T-helper 1 cell treated with Interleukin-12 subunit alpha and Interleukin-12 subunit beta and Interleukin-4 antibody, amounts not matched to agents 30 ng/mL and 1 ng/mL, for 36 hours (primary cell): Measurements from ENCODE around the gene C11orf65. TPM values are rescaled to one million over a fixed set of nuclear protein-coding genes. Genes with fewer than 3 reads are reported as not detected.

Experiments
- intact Hi-C: fragments of 100-400 bp; cut with micrococcal nuclease; formaldehyde crosslinking; loops from one replicate; pipeline ENCODE4 v1.15.1; 2024
- total RNA-seq: library from RNA; stranded (reverse); gene quantifications from 2 replicates; pipeline ENCODE4 v1.2.3, GENCODE V29; 2022

Gene C11orf65
- total RNA-seq, 1 donor from 2014 or later = 0.44 TPM

- intact Hi-C loops = no loop called here
Measured at GRCh38 chr11:108370990-108371389, 96.3 kb downstream of the C11orf65 start.

- intact Hi-C loops = no loop called here
Measured at GRCh38 chr11:108370315-108370714, 97.0 kb downstream of the C11orf65 start.

DNA sequence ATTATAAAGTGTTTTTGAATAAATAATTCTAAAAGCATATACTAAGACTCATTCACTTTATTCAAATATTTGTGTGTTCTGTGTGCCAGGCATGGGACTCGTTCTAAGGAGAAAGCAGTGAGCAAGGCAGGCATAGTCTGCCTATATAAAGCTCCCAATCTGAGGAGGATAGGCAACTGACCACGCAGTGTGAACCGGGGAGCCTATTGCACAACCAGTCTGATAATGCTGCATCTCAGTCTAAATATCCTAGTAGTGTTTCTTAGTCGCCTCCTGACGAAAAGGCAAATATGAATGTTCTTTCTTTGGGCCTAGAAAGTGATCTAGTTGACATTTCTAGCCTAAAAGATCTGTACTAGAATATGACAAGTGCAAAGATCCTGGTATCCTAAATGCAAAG lies 98.3 kb downstream of the C11orf65 start:
- intact Hi-C loops = no loop called here

DNA sequence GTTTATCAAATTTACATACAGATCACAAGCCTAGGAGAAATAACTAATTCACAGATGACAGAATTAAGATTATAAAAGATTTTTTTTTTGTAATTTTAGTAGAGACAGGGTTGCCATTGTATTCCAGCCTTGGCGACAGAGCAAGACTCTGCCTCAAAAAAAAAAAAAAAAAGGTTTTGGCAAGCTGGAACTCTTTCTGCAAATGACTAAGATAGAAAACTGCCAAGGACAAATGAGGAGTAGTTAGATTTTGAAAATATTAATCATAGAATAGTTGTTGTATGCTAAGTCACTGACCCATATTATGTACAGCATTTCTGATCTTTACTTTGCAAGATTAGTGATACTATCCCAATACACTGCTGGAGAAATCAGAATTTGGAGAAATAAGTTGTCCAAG lies 99.2 kb downstream of the C11orf65 start:
- intact Hi-C loops = no loop called here

GRCh38 chr11:108364159-108364558 lies 103.2 kb downstream of the C11orf65 start:
- intact Hi-C loops = no loop called here

DNA sequence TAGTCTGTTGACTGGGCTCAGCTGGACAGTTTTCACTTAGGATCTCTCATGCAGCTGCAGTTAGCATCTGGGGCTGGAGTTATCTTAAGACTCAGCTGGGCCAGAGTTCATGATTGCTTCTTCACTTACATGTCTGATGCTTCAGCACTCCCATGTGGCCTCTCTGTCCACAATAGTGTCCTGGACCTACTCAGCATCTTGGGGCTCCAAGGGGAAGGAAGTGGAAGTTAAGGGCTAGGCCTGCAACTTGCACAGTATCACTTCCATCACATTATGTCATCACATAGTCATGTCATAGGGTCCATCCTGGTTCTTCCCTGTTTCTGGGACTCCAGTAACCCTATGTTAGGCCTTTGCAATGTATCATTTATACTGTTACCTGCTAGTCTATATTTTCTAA lies 115.9 kb downstream of the C11orf65 start:
- intact Hi-C loops = no loop called here

- intact Hi-C loops = no loop called here
Measured at GRCh38 chr11:108346451-108346850, 120.9 kb downstream of the C11orf65 start.

- intact Hi-C loops = no loop called here
Measured at GRCh38 chr11:108345767-108346166, 121.6 kb downstream of the C11orf65 start.

GRCh38 chr11:108343714-108344113 lies 123.6 kb downstream of the C11orf65 start:
- intact Hi-C loops = loop anchor here (5.0 kb wide), 2 partner anchors 124 to 304 kb away; partner anchors contain the start of gene C11orf65

DNA sequence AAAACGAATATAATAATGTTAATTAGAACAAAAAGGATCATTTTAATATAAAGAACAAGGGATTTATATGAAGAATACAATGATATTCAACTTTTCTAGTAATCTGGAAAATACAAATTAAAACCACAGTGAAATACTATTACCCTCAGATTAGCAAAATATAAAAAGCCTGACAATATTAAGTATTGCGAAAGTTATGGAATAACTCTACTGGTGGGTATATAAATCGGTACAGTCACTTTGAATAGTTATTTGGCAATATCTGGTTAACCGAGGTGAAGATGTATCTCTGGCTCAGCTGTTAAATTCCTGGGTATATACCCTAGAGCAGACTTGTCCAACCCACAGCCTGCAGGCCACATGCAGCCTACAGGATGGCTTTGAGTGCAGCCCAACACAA lies 125.7 kb downstream of the C11orf65 start:
- intact Hi-C loops = loop anchor here (5.0 kb wide), 2 partner anchors 126 to 306 kb away; partner anchors contain the start of gene C11orf65

DNA sequence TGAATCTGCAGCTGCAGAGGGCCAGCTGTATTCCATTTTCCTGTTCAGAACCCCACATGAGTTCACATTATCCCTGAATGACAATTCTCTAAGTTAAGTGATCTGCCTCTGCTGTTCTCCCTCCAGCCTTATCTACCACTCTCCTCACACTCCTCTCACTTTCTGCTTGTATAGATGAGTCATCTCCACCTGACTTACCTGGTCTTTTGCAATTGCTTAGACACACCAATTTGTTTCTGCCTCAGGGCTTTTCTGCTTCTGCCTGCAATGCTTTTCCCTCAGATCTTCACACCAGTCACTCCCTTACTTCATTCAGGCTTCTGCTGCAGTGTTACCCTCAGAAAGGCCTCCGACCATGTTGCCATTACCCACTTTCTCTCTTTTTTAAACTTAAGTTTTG lies 126.4 kb downstream of the C11orf65 start:
- intact Hi-C loops = loop anchor here (5.0 kb wide), 2 partner anchors 126 to 306 kb away; partner anchors contain the start of gene C11orf65

- intact Hi-C loops = no loop called here
Measured at GRCh38 chr11:108338750-108339149, 128.6 kb downstream of the C11orf65 start.

DNA sequence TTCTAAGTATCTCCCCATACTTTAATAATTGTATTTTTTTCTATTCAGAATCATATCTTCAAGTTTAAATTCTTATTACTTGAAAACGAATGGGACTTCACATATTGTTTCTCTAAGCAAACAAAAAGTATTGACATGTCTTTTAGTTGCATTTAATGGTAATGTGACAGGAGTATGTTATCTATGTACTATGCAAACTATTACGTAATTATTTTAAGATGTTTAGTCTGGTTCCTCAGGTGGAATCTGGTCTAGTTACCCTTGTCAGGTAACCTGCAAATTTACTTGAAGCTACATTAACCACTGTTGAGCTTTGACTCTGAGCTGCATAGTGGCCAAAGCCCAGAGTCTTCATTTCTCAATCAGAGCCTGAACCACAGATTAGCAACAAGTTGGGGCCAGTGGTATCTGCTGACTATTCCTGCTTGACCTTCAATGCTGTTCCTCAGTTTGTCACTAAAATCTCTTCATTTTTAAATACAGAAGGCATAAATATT lies 133.9 kb downstream of the C11orf65 start:
- intact Hi-C loops = loop anchor here (2.0 kb wide), 1 partner anchor 91 kb away; no protein-coding TSS in a partner anchor

Other genes starting within 250 kb of the C11orf65 start
- gene NPAT, start 244.9 kb downstream of the C11orf65 start, total RNA-seq = 33.1 and 35.3 TPM in 2 replicates
- 99.0 and 107 TPM in 2 replicates for gene ATM, start 244.5 kb downstream of the C11orf65 start, total RNA-seq
- 13.6 and 15.1 TPM in 2 replicates for gene POGLUT3, start 30.9 kb upstream of the C11orf65 start, total RNA-seq
- gene EXPH5, start 126.2 kb upstream of the C11orf65 start, total RNA-seq = 0.88 and 1.7 TPM in 2 replicates
- gene DDX10, start 197.5 kb upstream of the C11orf65 start, total RNA-seq = 36.6 and 38.3 TPM in 2 replicates